PC-3 (cell line): ENCODE data around the gene SH3D21. TPM values are rescaled to one million over a fixed set of nuclear protein-coding genes. Genes with fewer than 3 reads are reported as not detected.

Experiments
- ATAC-seq: fragments of 200-7000 bp; cut with Tn5 transposase; 2 replicates; pipeline ENCODE4 v1.9.1; 2020; ENCODE audit warnings: mild to moderate bottlenecking, moderate library complexity
- BruUV-seq: library from RNA; stranded (reverse); fragments of 400-500 nt; replicated peaks from 2 replicates; lab custom pipeline; 2021; lab: Mats Ljungman, UMichigan
- CTCF ChIA-PET: fragments of 300-600 bp; sonication (Branson Sonifier 250); formaldehyde crosslinking; loops from one replicate; lab custom pipeline; 2022; ENCODE audit warnings: antibody characterized with exemption; lab: Charles Lee
- POLR2A ChIA-PET: fragments of 300-600 bp; sonication (Branson Sonifier 250); formaldehyde crosslinking; loops from one replicate; lab custom pipeline; 2022; ENCODE audit warnings: antibody characterized with exemption; ENCODE audit not compliant: unreplicated experiment; lab: Charles Lee
- DNase-seq: peaks from one replicate; pipeline ENCODE4 v3.0.0-alpha.2; 2015
- H2AFZ ChIP-seq: fragments of 300-600 bp; sonication (generic); 2 replicates; pipeline ENCODE4 v1.6.0; 2016; ENCODE audit warnings: antibody characterized with exemption, low read length
- H3F3A ChIP-seq: fragments of 300-600 bp; sonication (generic); one replicate; pipeline ENCODE4 v1.6.0; 2017; ENCODE audit warnings: antibody characterized with exemption, low read length, control low read depth, mild to moderate bottlenecking; ENCODE audit not compliant: unreplicated experiment
- H3K27ac ChIP-seq: fragments of 300-600 bp; sonication (generic); 2 replicates; pipeline ENCODE4 v1.5.1; 2016; ENCODE audit warnings: mild to moderate bottlenecking, low read length
- H3K27me3 ChIP-seq: fragments of 300-600 bp; sonication (generic); 2 replicates; pipeline ENCODE4 v1.6.1; 2016; ENCODE audit warnings: low read length, mixed read lengths
- H3K36me3 ChIP-seq: fragments of 300-600 bp; sonication (generic); 2 replicates; pipeline ENCODE4 v1.6.1; 2016; ENCODE audit warnings: low read depth, mixed run types, low read length, mixed read lengths
- H3K4me1 ChIP-seq: fragments of 300-600 bp; sonication (generic); 2 replicates; pipeline ENCODE4 v1.5.1; 2016; ENCODE audit warnings: low read length; ENCODE audit not compliant: insufficient read depth
- H3K4me2 ChIP-seq: fragments of 300-600 bp; sonication (generic); 2 replicates; pipeline ENCODE4 v1.6.0; 2016; ENCODE audit warnings: low read length
- H3K4me3 ChIP-seq: fragments of 300-600 bp; sonication (generic); 2 replicates; pipeline ENCODE4 v1.5.1; 2016; ENCODE audit warnings: mild to moderate bottlenecking, low read length, mixed read lengths
- H3K79me2 ChIP-seq: fragments of 300-600 bp; sonication (generic); 2 replicates; pipeline ENCODE4 v1.6.1; 2017; ENCODE audit warnings: low read length, mixed read lengths
- H3K9ac ChIP-seq: fragments of 300-600 bp; sonication (generic); 2 replicates; pipeline ENCODE4 v1.6.0; 2016; ENCODE audit warnings: mild to moderate bottlenecking, low read length
- H3K9me2 ChIP-seq: fragments of 300-600 bp; sonication (generic); replicated peaks from 2 replicates; pipeline ENCODE4 v1.6.1; 2016; ENCODE audit warnings: mixed run types, low read length, mixed read lengths
- H3K9me3 ChIP-seq: fragments of 300-600 bp; sonication (generic); 2 replicates; pipeline ENCODE4 v1.6.1; 2016; ENCODE audit warnings: low read length, mixed read lengths
- H4K20me1 ChIP-seq: fragments of 300-600 bp; sonication (generic); 2 replicates; pipeline ENCODE4 v1.6.1; 2016; ENCODE audit warnings: low read length, mixed read lengths
- EZH2 ChIP-seq: fragments of 300-600 bp; sonication (generic); IDR thresholded peaks from one replicate; pipeline ENCODE4 v1.6.1; 2017; ENCODE audit warnings: antibody characterized with exemption, mild to moderate bottlenecking, low read length; ENCODE audit not compliant: unreplicated experiment
- EZH2phosphoT487 ChIP-seq: fragments of 300-600 bp; sonication (generic); IDR thresholded peaks from 2 replicates; pipeline ENCODE4 v1.6.1; 2018; ENCODE audit warnings: mild to moderate bottlenecking, antibody characterized with exemption, low read length, borderline replicate concordance
- intact Hi-C: fragments of 100-400 bp; cut with micrococcal nuclease; formaldehyde crosslinking; loops from 2 replicates; pipeline ENCODE4 v1.9.0; 2023
- total RNA-seq: library from RNA; depleted of rRNA; stranded (reverse); fragments of >200 nt; gene quantifications from 2 replicates; pipeline ENCODE4 v1.2.3, GENCODE V29; 2014
- TF ChIP-seq, protein P1 (sequence below): fragments of 300-600 bp; sonication (generic); conservative IDR thresholded peaks from 2 replicates; pipeline ENCODE4 v1.5.1; 2017; ENCODE audit warnings: antibody characterized with exemption, low read depth, mild to moderate bottlenecking, low read length

SH3D21 gene
- total RNA-seq, 1 experiment from 2014 or later: 11.3 TPM

DNA sequence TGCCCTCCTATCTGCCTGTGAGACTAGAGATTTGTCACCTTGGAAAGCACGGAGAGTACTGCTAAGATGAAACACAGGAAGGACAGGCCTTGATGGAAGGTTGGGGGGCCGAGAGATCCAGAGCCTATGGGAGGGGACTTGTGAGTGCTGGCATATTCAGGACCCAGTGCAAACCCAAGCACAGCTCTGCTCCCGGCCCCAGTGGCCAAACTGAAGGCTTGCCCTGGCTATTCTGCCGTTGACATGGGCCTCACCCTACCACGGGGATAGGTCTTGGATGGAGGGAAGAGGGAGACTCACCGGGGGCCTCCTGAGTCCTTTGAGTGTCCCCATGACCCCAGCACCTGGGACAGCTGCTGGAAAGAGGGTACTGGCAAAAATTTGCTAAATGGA is 21.9 kb downstream of the SH3D21 start:
- Histone ChIP-seq H3F3A (no peaks in the 10 kb centered on the region), H3K27me3 (no peaks in the 10 kb centered on the region), H3K79me2 (no peaks in the 10 kb centered on the region), H3K9me3 (no peaks in the 10 kb centered on the region), H4K20me1 (no peaks in the 10 kb centered on the region), H3K36me3 (no peaks in the 10 kb centered on the region), H3K4me3 (no peak overlapping the region), H3K27ac (no peak overlapping the region), H3K9ac (no peak overlapping the region), H3K9me2 (no peaks in the 10 kb centered on the region), H3K4me2 (no peak overlapping the region), H3K4me1 (peaks cover 18% of the 10 kb centered on the region), H2AFZ (no peak overlapping the region)
- ATAC-seq (no peak), DNase-seq (no peak)
- BruUV-seq: no TSS peak
- TF ChIP-seq EZH2phosphoT487: no peak
- no peak for TF ChIP-seq EZH2
- TF ChIP-seq, protein P1, sequence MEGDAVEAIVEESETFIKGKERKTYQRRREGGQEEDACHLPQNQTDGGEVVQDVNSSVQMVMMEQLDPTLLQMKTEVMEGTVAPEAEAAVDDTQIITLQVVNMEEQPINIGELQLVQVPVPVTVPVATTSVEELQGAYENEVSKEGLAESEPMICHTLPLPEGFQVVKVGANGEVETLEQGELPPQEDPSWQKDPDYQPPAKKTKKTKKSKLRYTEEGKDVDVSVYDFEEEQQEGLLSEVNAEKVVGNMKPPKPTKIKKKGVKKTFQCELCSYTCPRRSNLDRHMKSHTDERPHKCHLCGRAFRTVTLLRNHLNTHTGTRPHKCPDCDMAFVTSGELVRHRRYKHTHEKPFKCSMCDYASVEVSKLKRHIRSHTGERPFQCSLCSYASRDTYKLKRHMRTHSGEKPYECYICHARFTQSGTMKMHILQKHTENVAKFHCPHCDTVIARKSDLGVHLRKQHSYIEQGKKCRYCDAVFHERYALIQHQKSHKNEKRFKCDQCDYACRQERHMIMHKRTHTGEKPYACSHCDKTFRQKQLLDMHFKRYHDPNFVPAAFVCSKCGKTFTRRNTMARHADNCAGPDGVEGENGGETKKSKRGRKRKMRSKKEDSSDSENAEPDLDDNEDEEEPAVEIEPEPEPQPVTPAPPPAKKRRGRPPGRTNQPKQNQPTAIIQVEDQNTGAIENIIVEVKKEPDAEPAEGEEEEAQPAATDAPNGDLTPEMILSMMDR: no peak
- CTCF ChIA-PET: no interaction called here
- intact Hi-C loops: no loop called here
- POLR2A ChIA-PET: no interaction called here

- intact Hi-C loops: no loop called here
These were observed 22.5 kb downstream of the SH3D21 start for GRCh38 chr1:36328713-36329112.

GRCh38 chr1:36329817-36330216 is 23.6 kb downstream of the SH3D21 start:
- ATAC-seq (no peak), DNase-seq (no peak)
- no peaks in the 10 kb centered on the region for H3K27me3 ChIP-seq
- POLR2A ChIA-PET: no interaction called here
- no TSS peak for BruUV-seq
- H3K4me2 ChIP-seq: no peak overlapping the region
- H3K9ac ChIP-seq: no peak overlapping the region
- no peaks in the 10 kb centered on the region for H3K79me2 ChIP-seq
- H4K20me1 ChIP-seq: no peaks in the 10 kb centered on the region
- CTCF ChIA-PET: no interaction called here
- peaks cover 13% of the 10 kb centered on the region; the same call in 1 of the 2 replicates for H3K4me1 ChIP-seq
- no peaks in the 10 kb centered on the region for H3K9me3 ChIP-seq
- intact Hi-C loops: no loop called here
- no peak overlapping the region for H2AFZ ChIP-seq
- no peak overlapping the region for H3K4me3 ChIP-seq
- no peaks in the 10 kb centered on the region for H3F3A ChIP-seq
- no peak overlapping the region for H3K27ac ChIP-seq
- H3K36me3 ChIP-seq: no peaks in the 10 kb centered on the region
- no peak for TF ChIP-seq EZH2
- TF ChIP-seq, protein P1: no peak
- TF ChIP-seq EZH2phosphoT487: no peak
- H3K9me2 ChIP-seq: no peaks in the 10 kb centered on the region

More at GRCh38 chr1:36328713-36329112, 22.5 kb downstream of the SH3D21 start:
- H3K9ac ChIP-seq: no peak overlapping the region
- H3K27ac ChIP-seq: no peak overlapping the region
- ATAC-seq: no peak
- H2AFZ ChIP-seq: no peak overlapping the region
- H3K4me3 ChIP-seq: no peak overlapping the region
- no peaks in the 10 kb centered on the region for H3K27me3 ChIP-seq
- H3K79me2 ChIP-seq: no peaks in the 10 kb centered on the region
- H3F3A ChIP-seq: no peaks in the 10 kb centered on the region
- no peaks in the 10 kb centered on the region for H3K36me3 ChIP-seq
- H3K9me2 ChIP-seq: no peaks in the 10 kb centered on the region
- no TSS peak for BruUV-seq
- no peak overlapping the region for H3K4me2 ChIP-seq
- H3K9me3 ChIP-seq: no peaks in the 10 kb centered on the region
- peak; percentile 10 for DNase-seq
- no peaks in the 10 kb centered on the region for H4K20me1 ChIP-seq
- TF ChIP-seq EZH2phosphoT487 (no peak), EZH2 (no peak)
- TF ChIP-seq, protein P1: no peak
- POLR2A ChIA-PET: no interaction called here
- peaks cover 17% of the 10 kb centered on the region for H3K4me1 ChIP-seq
- CTCF ChIA-PET: no interaction called here
